K562 (cell line): ENCODE results near the gene KLHL20.
"Not testable (repeated sequence)": the region's sequence is repeated elsewhere in the genome, so short reads cannot be mapped to it uniquely, and the experiment has no call there.

Experiments used
- CTCF ChIP-seq, 3 experiments: IDR thresholded peaks in 2 of 3; conservative IDR thresholded peaks in 1 of 3; 2 replicates each; pipeline ENCODE4 v1.5.1; 2011 to 2012; ENCODE audit warnings: low read length in 3 of 3, mild to moderate bottlenecking in 3 of 3, control low read depth in 2 of 3, improper control_type of control experiment in 1 of 3, inconsistent platforms in 1 of 3, low read depth in 1 of 3, mixed read lengths in 1 of 3, moderate library complexity in 1 of 3; ENCODE audit not compliant: insufficient read depth in 2 of 3
- GMEB1 ChIP-seq: fragments of 250-450 bp; sonication (Bioruptor Pico); IDR thresholded peaks from 2 replicates; pipeline ENCODE4 v1.4.0; 2020; ENCODE audit warnings: mild to moderate bottlenecking
- GTF2A2 ChIP-seq: IDR thresholded peaks from 2 replicates; pipeline ENCODE4 v1.6.1; 2016; ENCODE audit warnings: mild to moderate bottlenecking, missing genetic modification characterization, missing compliant biosample characterization
- MTA2 ChIP-seq: fragments of 450-650 bp; IDR thresholded peaks from 2 replicates; pipeline ENCODE4 v1.6.1; 2016; ENCODE audit warnings: low read depth
- SMARCC2 ChIP-seq: fragments of 450-650 bp; IDR thresholded peaks from 2 replicates; pipeline ENCODE4 v1.6.1; 2017; ENCODE audit warnings: antibody characterized with exemption, moderate library complexity, mild to moderate bottlenecking, low read depth
- YY1 ChIP-seq, 3 experiments: IDR thresholded peaks; 2 replicates each; pipeline ENCODE4 v1.6.1; 2011; ENCODE audit warnings: low read length in 2 of 3, mild to moderate bottlenecking in 2 of 3, moderate library complexity in 2 of 3, borderline replicate concordance in 1 of 3, control low read depth in 1 of 3, low read depth in 1 of 3; ENCODE audit not compliant: insufficient read depth in 3 of 3, insufficient replicate concordance in 2 of 3, control insufficient read depth in 1 of 3, insufficient read length in 1 of 3; ENCODE audit errors: extremely low read depth in 1 of 3
- ZFP1 ChIP-seq: fragments of 450-650 bp; formaldehyde crosslinking; IDR thresholded peaks from 2 replicates; pipeline ENCODE4 v1.4.0; 2020; ENCODE audit warnings: mild to moderate bottlenecking, mixed read lengths
- ZNF232 ChIP-seq: sonication (generic); formaldehyde crosslinking; IDR thresholded peaks from 2 replicates; pipeline ENCODE4 v1.8.0; 2022; ENCODE audit warnings: mild to moderate bottlenecking, missing genetic modification reagents
- ZNF780A ChIP-seq: fragments of 250-450 bp; sonication (Bioruptor Pico); IDR thresholded peaks from 2 replicates; pipeline ENCODE4 v1.5.0; 2021; ENCODE audit warnings: mild to moderate bottlenecking

- TF ChIP-seq GMEB1 (CRISPR knock-in tag); CTCF (IDR thresholded peaks at IDR 0.05 in 2 of 3, conservative IDR thresholded peaks at IDR 0.05 in 1 of 3; ENCODE audit: insufficient read depth in 2 of 3, low read depth in 1 of 3, low read length in 3 of 3); MTA2; YY1 (IDR thresholded peaks at IDR 0.05; ENCODE audit: borderline replicate concordance in 1 of 3, control insufficient read depth in 1 of 3, extremely low read depth in 1 of 3, insufficient read depth in 3 of 3, insufficient read length in 1 of 3, insufficient replicate concordance in 2 of 3, low read depth in 1 of 3, low read length in 2 of 3); ZNF780A (CRISPR knock-in tag); GTF2A2 (tag); ZFP1 (CRISPR knock-in tag); ZNF232 (CRISPR knock-in tag); SMARCC2: not testable (repeated sequence)
Measured at GRCh38 chr1:173731331-173731730, 16.6 kb downstream of the KLHL20 start.
